ENCODE measurements around the gene PDGFA. TPM values are rescaled to one million over a fixed set of nuclear protein-coding genes. Genes with fewer than 3 reads are reported as not detected.
"Not testable (repeated sequence)": the region's sequence is repeated elsewhere in the genome, so short reads cannot be mapped to it uniquely, and the experiment has no call there.

PDGFA gene
- total RNA-seq, 2 experiments from 2014 or later = not detected

DNA sequence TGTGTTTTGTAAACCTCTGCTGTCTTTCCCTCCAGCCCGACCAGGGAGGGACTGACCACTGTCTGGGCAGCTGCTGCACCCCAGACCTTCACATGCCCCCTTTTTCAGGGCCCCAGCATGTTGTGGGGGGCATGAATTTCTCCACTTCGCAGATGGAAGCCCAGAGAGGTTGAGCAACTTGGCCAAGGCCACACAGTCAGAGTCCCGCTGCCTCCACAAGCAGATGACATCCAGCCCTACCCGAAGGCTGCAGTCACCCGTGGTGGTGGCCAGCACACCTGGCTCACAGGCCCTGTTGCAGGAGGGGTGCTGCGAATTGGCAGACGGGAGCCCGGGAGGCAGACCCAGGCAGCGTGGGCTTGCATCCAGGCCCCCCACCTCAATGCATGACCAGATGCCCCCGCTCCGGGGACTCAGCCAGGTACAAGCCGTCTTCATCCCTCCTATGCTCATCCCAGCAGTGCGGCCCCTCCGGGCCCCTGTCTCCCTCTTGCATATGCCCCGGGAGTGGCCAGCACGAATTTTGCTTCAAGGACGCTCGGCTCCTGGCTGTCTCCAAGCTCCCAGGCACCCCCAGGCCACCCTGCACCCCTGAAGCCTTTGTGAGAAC, 36.0 kb upstream of the PDGFA start:
- DNase-seq (ENCODE audit: low spot score) = no peak
- intact Hi-C loops (cut with micrococcal nuclease; ENCODE audit: unreplicated experiment) = no loop called here
- ChIA-PET CTCF (ENCODE audit: unreplicated experiment) (no interaction called here), POLR2A (no interaction called here)
- Histone ChIP-seq H3K9me2 (ENCODE audit: insufficient read depth, low read length) (no peaks in the 10 kb centered on the region), H3K9me3 (ENCODE audit: low read length) (no peaks in the 10 kb centered on the region), H3K4me3 (ENCODE audit: low read depth, low read length, poor library complexity, severe bottlenecking) (no peak overlapping the region), H3K27ac (ENCODE audit: low read depth, low read length, poor library complexity, severe bottlenecking) (no peak overlapping the region), H3K4me2 (ENCODE audit: low read length) (no peak overlapping the region), H3K4me1 (ENCODE audit: insufficient read depth, low read length, poor library complexity, severe bottlenecking) (no peaks in the 10 kb centered on the region), H2AFZ (ENCODE audit: low read length) (no peak overlapping the region), H3K36me3 (ENCODE audit: insufficient read depth, low read length) (no peaks in the 10 kb centered on the region), H4K20me1 (ENCODE audit: insufficient read depth, low read length) (no peaks in the 10 kb centered on the region), H3K79me2 (ENCODE audit: insufficient read depth, low read depth, low read length) (no peaks in the 10 kb centered on the region)
- BruUV-seq (replicated peaks) = no TSS peak
- no peak for TF ChIP-seq EZH2phosphoT487 (IDR thresholded peaks at IDR 0.05; ENCODE audit: borderline replicate concordance, low read depth, low read length)
- TF ChIP-seq, protein P1, sequence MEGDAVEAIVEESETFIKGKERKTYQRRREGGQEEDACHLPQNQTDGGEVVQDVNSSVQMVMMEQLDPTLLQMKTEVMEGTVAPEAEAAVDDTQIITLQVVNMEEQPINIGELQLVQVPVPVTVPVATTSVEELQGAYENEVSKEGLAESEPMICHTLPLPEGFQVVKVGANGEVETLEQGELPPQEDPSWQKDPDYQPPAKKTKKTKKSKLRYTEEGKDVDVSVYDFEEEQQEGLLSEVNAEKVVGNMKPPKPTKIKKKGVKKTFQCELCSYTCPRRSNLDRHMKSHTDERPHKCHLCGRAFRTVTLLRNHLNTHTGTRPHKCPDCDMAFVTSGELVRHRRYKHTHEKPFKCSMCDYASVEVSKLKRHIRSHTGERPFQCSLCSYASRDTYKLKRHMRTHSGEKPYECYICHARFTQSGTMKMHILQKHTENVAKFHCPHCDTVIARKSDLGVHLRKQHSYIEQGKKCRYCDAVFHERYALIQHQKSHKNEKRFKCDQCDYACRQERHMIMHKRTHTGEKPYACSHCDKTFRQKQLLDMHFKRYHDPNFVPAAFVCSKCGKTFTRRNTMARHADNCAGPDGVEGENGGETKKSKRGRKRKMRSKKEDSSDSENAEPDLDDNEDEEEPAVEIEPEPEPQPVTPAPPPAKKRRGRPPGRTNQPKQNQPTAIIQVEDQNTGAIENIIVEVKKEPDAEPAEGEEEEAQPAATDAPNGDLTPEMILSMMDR (conservative IDR thresholded peaks at IDR 0.05; ENCODE audit: low read length) = no peak

DNA sequence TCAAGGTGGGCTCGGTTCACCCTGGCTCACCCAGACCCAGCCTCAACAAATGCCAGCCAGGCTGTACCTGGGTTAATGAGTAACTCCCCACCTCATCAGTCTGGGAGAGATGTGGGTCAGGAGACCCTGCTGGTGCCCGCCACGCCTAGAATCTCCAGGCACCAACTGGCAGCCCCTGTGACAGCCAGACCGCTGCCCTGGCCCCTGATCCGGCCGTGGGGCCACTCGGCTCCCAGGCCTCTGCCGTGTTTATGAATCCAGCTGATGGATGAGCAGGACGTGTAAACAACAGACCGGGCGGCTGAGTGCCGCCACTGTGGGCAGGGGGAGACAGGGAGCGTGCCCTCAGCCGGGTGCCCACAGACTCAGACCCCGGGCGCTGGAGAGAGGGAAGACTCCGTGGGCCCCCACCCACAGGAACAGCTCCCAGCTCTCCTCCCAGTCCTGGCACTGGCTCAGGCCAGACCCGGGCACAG, 34.0 kb upstream of the PDGFA start:
- no TSS peak for BruUV-seq (replicated peaks)
- intact Hi-C loops (cut with micrococcal nuclease; ENCODE audit: unreplicated experiment) = no loop called here
- ChIA-PET POLR2A (no interaction called here), CTCF (ENCODE audit: unreplicated experiment) (no interaction called here)
- no peaks in the 10 kb centered on the region for H3K79me2 ChIP-seq (ENCODE audit: insufficient read depth, low read depth, low read length)
- H3K4me1 ChIP-seq (ENCODE audit: insufficient read depth, low read length, poor library complexity, severe bottlenecking) = no peaks in the 10 kb centered on the region
- no peaks in the 10 kb centered on the region for H3K9me3 ChIP-seq (ENCODE audit: low read length)
- no peak overlapping the region for H3K4me2 ChIP-seq (ENCODE audit: low read length)
- DNase-seq (ENCODE audit: low spot score) = no peak
- H3K36me3 ChIP-seq (ENCODE audit: insufficient read depth, low read length) = no peaks in the 10 kb centered on the region
- H4K20me1 ChIP-seq (ENCODE audit: insufficient read depth, low read length) = no peaks in the 10 kb centered on the region
- TF ChIP-seq EZH2phosphoT487 (IDR thresholded peaks at IDR 0.05; ENCODE audit: borderline replicate concordance, low read depth, low read length) = no peak
- TF ChIP-seq, protein P1 (conservative IDR thresholded peaks at IDR 0.05; ENCODE audit: low read length) = no peak
- H3K9me2 ChIP-seq (ENCODE audit: insufficient read depth, low read length) = no peaks in the 10 kb centered on the region
- no peak overlapping the region for H3K27ac ChIP-seq (ENCODE audit: low read depth, low read length, poor library complexity, severe bottlenecking)
- no peak overlapping the region for H3K4me3 ChIP-seq (ENCODE audit: low read depth, low read length, poor library complexity, severe bottlenecking)
- H2AFZ ChIP-seq (ENCODE audit: low read length) = no peak overlapping the region

DNA sequence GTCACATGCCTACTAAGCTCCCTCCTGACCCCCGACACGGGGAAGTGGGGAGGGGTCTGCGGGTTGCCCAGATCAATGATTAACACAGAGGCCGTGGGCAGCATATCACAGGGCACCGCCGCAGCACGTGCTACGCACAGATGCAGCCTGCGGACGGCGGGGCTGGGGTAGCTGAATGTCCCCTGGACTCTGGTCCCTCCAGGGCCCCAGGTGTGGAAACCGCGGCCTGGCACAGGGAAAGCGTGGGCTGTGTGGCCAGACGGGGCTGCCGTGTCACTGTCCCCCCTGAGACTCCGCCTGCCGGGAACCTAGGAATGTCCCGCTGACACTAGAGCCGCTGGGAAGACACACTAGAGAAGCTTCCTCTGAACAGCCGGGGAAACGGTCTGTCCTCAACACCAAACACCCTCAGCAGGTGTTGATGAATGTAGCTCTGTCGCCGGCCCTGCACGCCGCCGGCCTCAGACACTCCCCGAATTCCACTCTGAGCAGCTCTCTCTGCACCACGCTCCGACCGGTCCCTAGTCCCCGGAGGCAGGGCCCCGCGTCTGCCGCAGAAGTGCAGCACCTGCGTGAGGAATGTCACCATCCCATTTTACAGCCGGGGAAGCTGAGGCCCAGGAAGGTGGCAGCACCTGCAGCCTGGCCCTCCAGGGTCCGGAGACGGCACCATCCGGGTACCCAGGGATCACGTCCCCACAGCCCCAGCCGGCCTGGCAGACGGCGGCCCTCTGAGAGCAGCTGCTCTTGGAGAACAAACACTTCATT, 33.4 kb upstream of the PDGFA start:
- Histone ChIP-seq H3K4me3 (ENCODE audit: low read depth, low read length, poor library complexity, severe bottlenecking) (no peak overlapping the region), H3K4me1 (ENCODE audit: insufficient read depth, low read length, poor library complexity, severe bottlenecking) (no peaks in the 10 kb centered on the region), H3K9me2 (ENCODE audit: insufficient read depth, low read length) (no peaks in the 10 kb centered on the region), H4K20me1 (ENCODE audit: insufficient read depth, low read length) (no peaks in the 10 kb centered on the region), H3K4me2 (ENCODE audit: low read length) (no peak overlapping the region), H2AFZ (ENCODE audit: low read length) (no peak overlapping the region), H3K79me2 (ENCODE audit: insufficient read depth, low read depth, low read length) (no peaks in the 10 kb centered on the region), H3K27ac (ENCODE audit: low read depth, low read length, poor library complexity, severe bottlenecking) (no peak overlapping the region), H3K36me3 (ENCODE audit: insufficient read depth, low read length) (no peaks in the 10 kb centered on the region), H3K9me3 (ENCODE audit: low read length) (no peaks in the 10 kb centered on the region)
- no peak for DNase-seq (ENCODE audit: low spot score)
- ChIA-PET CTCF (ENCODE audit: unreplicated experiment) (no interaction called here), POLR2A (interaction anchor here (0.6 kb wide), 1 partner anchor 274 kb away, joined by 10 read pairs; no protein-coding TSS in a partner anchor)
- no TSS peak for BruUV-seq (replicated peaks)
- TF ChIP-seq EZH2phosphoT487 (IDR thresholded peaks at IDR 0.05; ENCODE audit: borderline replicate concordance, low read depth, low read length) = no peak
- TF ChIP-seq, protein P1 (conservative IDR thresholded peaks at IDR 0.05; ENCODE audit: low read length) = no peak
- intact Hi-C loops (cut with micrococcal nuclease; ENCODE audit: unreplicated experiment) = no loop called here

DNA sequence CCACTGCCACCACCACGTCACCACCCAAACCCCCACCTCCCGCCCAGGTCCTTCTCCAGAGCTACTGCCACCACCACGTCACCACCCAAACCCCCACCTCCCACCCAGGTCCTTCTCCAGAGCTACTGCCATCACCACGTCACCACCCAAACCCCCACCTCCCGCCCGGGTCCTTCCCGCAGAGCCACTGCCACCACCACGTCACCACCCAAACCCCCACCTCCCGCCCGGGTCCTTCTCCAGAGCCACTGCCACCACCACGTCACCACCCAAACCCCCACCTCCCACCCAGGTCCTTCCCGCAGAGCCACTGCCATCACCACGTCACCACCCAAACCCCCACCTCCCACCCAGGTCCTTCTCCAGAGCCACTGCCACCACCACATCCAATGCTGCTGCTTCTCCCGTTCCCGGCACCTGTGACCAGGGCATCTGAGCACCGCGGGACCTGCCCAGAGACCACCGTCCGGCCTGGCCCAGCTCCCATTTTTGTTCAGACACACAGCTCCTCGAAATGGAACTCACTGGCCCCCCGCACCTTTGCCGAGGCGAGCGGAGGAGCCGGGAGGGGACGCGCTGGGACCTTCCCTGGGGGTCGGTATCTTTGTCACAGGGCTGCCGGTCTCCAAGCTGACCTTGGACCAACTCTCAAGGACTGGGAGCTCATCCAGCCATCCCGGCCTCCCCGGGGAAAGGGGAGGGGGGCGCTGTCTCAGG, 32.7 kb upstream of the PDGFA start:
- BruUV-seq (replicated peaks); intact Hi-C loops (cut with micrococcal nuclease; ENCODE audit: unreplicated experiment); H3K36me3 ChIP-seq (ENCODE audit: insufficient read depth, low read length); H3K4me3 ChIP-seq (ENCODE audit: low read depth, low read length, poor library complexity, severe bottlenecking); H3K4me1 ChIP-seq (ENCODE audit: insufficient read depth, low read length, poor library complexity, severe bottlenecking); H2AFZ ChIP-seq (ENCODE audit: low read length); H3K79me2 ChIP-seq (ENCODE audit: insufficient read depth, low read depth, low read length); DNase-seq (ENCODE audit: low spot score); H4K20me1 ChIP-seq (ENCODE audit: insufficient read depth, low read length); H3K9me2 ChIP-seq (ENCODE audit: insufficient read depth, low read length); H3K9me3 ChIP-seq (ENCODE audit: low read length); H3K27ac ChIP-seq (ENCODE audit: low read depth, low read length, poor library complexity, severe bottlenecking); H3K4me2 ChIP-seq (ENCODE audit: low read length); CTCF ChIA-PET (ENCODE audit: unreplicated experiment): not testable (repeated sequence)
- POLR2A ChIA-PET = interaction anchor here (0.6 kb wide), 2 partner anchors 275 to 417 kb away, joined by 4 to 10 read pairs; no protein-coding TSS in a partner anchor
